KMS-11 (cell line): ENCODE data around the gene CTXND1.
A peak's percentile ranks its signal among the peaks of the same experiment; 100 is the strongest.

Experiments used
- H2AFZ ChIP-seq: fragments of 200-600 bp; sonication (generic); 2 replicates; pipeline ENCODE4 v1.6.1; 2016; ENCODE audit warnings: antibody characterized with exemption, mixed run types, low read depth
- H3K27ac ChIP-seq: fragments of 200-600 bp; sonication (generic); 2 replicates; pipeline ENCODE4 v1.6.1; 2016; ENCODE audit warnings: mild to moderate bottlenecking, mixed run types
- H3K27me3 ChIP-seq: fragments of 200-600 bp; sonication (generic); 2 replicates; pipeline ENCODE4 v1.6.1; 2017; ENCODE audit warnings: mild to moderate bottlenecking, low read depth, mixed run types, moderate library complexity; ENCODE audit not compliant: insufficient read depth
- H3K36me3 ChIP-seq: fragments of 200-600 bp; sonication (generic); 2 replicates; pipeline ENCODE4 v1.6.1; 2017; ENCODE audit warnings: mild to moderate bottlenecking, mixed run types; ENCODE audit not compliant: insufficient read depth
- H3K4me1 ChIP-seq: fragments of 200-600 bp; sonication (generic); 2 replicates; pipeline ENCODE4 v1.6.1; 2016; ENCODE audit warnings: mild to moderate bottlenecking, low read depth, mixed run types; ENCODE audit not compliant: poor library complexity, severe bottlenecking
- H3K4me2 ChIP-seq: fragments of 200-600 bp; sonication (generic); 2 replicates; pipeline ENCODE4 v1.7.0; 2016; ENCODE audit warnings: mild to moderate bottlenecking, mixed run types
- H3K4me3 ChIP-seq: fragments of 200-600 bp; sonication (generic); IDR thresholded peaks from 2 replicates; pipeline ENCODE4 v1.6.1; 2017; ENCODE audit warnings: low read depth, low read length, mixed read lengths; ENCODE audit not compliant: insufficient read depth
- H3K79me2 ChIP-seq: fragments of 200-600 bp; sonication (generic); 2 replicates; pipeline ENCODE4 v1.6.1; 2016; ENCODE audit warnings: low read depth, mixed run types; ENCODE audit not compliant: insufficient read depth
- H3K9ac ChIP-seq: fragments of 200-600 bp; sonication (generic); 2 replicates; pipeline ENCODE4 v1.6.1; 2016; ENCODE audit warnings: mild to moderate bottlenecking, mixed run types
- H4K20me1 ChIP-seq: fragments of 200-600 bp; sonication (generic); 2 replicates; pipeline ENCODE4 v1.6.1; 2016; ENCODE audit warnings: mild to moderate bottlenecking, mixed run types; ENCODE audit not compliant: insufficient read depth
- CTCF ChIP-seq: fragments of 200-600 bp; sonication (generic); conservative IDR thresholded peaks from 2 replicates; pipeline ENCODE4 v1.6.1; 2017; ENCODE audit warnings: low read depth, mild to moderate bottlenecking, antibody characterized with exemption, low read length, moderate library complexity, mixed read lengths

Gene CTXND1

GRCh38 chr15:80174017-80174746 is 77.8 kb downstream of the CTXND1 start:
- Histone ChIP-seq H3K4me1 (no peaks in the 10 kb centered on the region), H2AFZ (no peak overlapping the region), H3K79me2 (no peaks in the 10 kb centered on the region), H3K4me3 (no peak overlapping the region), H3K36me3 (no peaks in the 10 kb centered on the region), H3K9ac (no peak overlapping the region), H3K27me3 (no peaks in the 10 kb centered on the region), H3K4me2 (no peak overlapping the region), H4K20me1 (no peaks in the 10 kb centered on the region), H3K27ac (no peak overlapping the region)
- TF ChIP-seq CTCF, result no peak

DNA sequence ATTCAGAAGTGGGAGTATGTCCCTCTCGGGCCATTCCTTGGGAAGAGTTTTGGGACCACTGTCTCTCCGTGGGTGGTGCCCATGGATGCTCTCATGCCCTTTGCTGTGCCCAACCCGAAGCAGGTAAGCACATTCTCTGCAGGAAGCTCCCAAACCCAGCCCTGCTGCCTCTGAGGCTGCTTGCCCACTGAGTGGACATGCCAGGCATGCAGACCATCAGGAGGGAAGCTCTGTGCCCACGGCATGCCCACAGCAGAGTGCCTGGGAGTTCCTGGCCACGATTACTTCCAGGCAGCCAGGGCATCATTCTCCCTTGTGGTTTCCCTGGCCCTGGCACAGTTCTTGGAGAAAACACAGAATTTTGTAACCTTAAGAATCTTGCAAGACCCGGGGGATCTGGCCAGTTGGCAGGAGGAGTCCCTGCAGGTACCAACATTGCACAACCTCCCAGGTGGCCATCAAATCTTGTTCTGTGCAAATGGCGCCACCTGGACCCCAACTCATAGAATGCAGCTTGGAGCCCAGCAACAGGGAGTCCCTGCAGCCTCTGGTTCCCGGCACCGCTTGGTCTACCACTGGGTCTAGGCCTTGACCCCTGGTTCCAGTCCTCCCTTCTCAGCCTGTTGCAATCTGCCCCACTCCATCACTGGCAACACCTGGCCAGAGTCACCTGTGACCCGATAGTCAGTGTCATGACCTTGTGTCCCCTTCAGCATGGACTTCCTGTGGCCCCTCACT is 78.8 kb downstream of the CTXND1 start:
- Histone ChIP-seq H4K20me1 (no peaks in the 10 kb centered on the region), H3K27ac (no peak overlapping the region), H3K79me2 (no peaks in the 10 kb centered on the region), H3K4me3 (no peak overlapping the region), H3K4me2 (no peak overlapping the region), H2AFZ (no peak overlapping the region), H3K36me3 (no peaks in the 10 kb centered on the region), H3K27me3 (no peaks in the 10 kb centered on the region), H3K4me1 (no peaks in the 10 kb centered on the region), H3K9ac (no peak overlapping the region)
- TF ChIP-seq CTCF, result peak; percentile 77

DNA sequence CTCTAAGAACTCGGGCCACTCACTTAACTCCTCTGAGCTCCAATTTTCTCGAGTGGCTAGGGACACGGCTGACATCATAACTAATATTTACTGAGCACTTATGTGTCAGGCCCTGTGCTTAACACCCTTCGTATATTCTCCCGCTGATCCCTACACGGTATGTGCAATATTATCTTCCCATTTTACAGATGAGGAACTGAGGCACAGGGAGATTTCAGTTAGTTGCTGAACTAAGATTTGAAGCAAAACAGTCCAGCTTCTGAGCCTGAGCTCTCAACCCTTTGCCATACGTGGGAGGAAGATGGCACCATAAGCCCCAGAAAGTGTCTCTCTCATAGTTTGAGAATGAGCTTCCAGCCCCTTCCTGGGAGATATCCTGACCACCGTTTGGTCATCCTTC is 79.6 kb downstream of the CTXND1 start:
- no peak overlapping the region for H3K27ac ChIP-seq
- no peaks in the 10 kb centered on the region for H3K27me3 ChIP-seq
- H3K4me1 ChIP-seq, result no peaks in the 10 kb centered on the region
- no peak overlapping the region for H3K9ac ChIP-seq
- TF ChIP-seq CTCF, result no peak
- no peak overlapping the region for H2AFZ ChIP-seq
- H3K4me3 ChIP-seq, result no peak overlapping the region
- no peak overlapping the region for H3K4me2 ChIP-seq
- H3K36me3 ChIP-seq, result no peaks in the 10 kb centered on the region
- H4K20me1 ChIP-seq, result no peaks in the 10 kb centered on the region
- no peaks in the 10 kb centered on the region for H3K79me2 ChIP-seq

- Histone ChIP-seq H3K4me2 (no peak overlapping the region), H3K27ac (no peak overlapping the region)
- TF ChIP-seq CTCF, result no peak
Measured at GRCh38 chr15:80171787-80172186, 80.2 kb downstream of the CTXND1 start.

More at GRCh38 chr15:80171787-80172186, 80.2 kb downstream of the CTXND1 start:
- H3K4me1 ChIP-seq, result no peaks in the 10 kb centered on the region
- H3K27me3 ChIP-seq, result no peaks in the 10 kb centered on the region
- H2AFZ ChIP-seq, result no peak overlapping the region
- H3K36me3 ChIP-seq, result no peaks in the 10 kb centered on the region
- H3K9ac ChIP-seq, result no peak overlapping the region
- H3K79me2 ChIP-seq, result no peaks in the 10 kb centered on the region
- no peaks in the 10 kb centered on the region for H4K20me1 ChIP-seq
- no peak overlapping the region for H3K4me3 ChIP-seq
